Neural crest cell (in vitro differentiated cells): ENCODE data around the gene ABCC10. TPM values are rescaled to one million over a fixed set of nuclear protein-coding genes. Genes with fewer than 3 reads are reported as not detected.

Experiments
- DNase-seq: peaks from one replicate; pipeline ENCODE4 v3.0.0; 2021; ENCODE audit warnings: low read depth, mixed read lengths, low spot score
- H3K27ac Mint-ChIP-seq: one replicate; pipeline ENCODE4 v1.8.0; 2021; ENCODE audit warnings: mild to moderate bottlenecking, mixed read lengths; ENCODE audit not compliant: unreplicated experiment
- H3K27me3 Mint-ChIP-seq: 2 replicates; pipeline ENCODE4 v1.8.0; 2021; ENCODE audit warnings: low read depth, mild to moderate bottlenecking, mixed read lengths
- H3K36me3 Mint-ChIP-seq: 2 replicates; pipeline ENCODE4 v1.8.0; 2021; ENCODE audit warnings: low read depth, mild to moderate bottlenecking, mixed read lengths
- H3K4me1 Mint-ChIP-seq: 2 replicates; pipeline ENCODE4 v1.8.0; 2021; ENCODE audit warnings: mixed read lengths
- H3K4me3 Mint-ChIP-seq: one replicate; pipeline ENCODE4 v1.8.0; 2021; ENCODE audit warnings: mild to moderate bottlenecking, mixed read lengths
- H3K9me3 Mint-ChIP-seq: 2 replicates; pipeline ENCODE4 v1.8.0; 2021; ENCODE audit warnings: mixed read lengths
- CTCF ChIP-seq: fragments of 200-600 bp; sonication (generic); conservative IDR thresholded peaks from 2 replicates; pipeline ENCODE4 v1.5.0; 2021; ENCODE audit warnings: antibody characterized with exemption, mild to moderate bottlenecking
- total RNA-seq: library from RNA; stranded (reverse); gene quantifications from 2 replicates; pipeline ENCODE4 v1.2.1, GENCODE V29; 2021

The ABCC10 gene
- total RNA-seq, 1 donor from 2014 or later, result 34.1 TPM

- DNase-seq, result no peak
- peak overlapping the region; percentile 78 for H3K27ac Mint-ChIP-seq
- no peak for TF ChIP-seq CTCF
- H3K4me1 Mint-ChIP-seq, result no peaks in the 10 kb centered on the region
- H3K4me3 Mint-ChIP-seq, result no peak overlapping the region
- H3K36me3 Mint-ChIP-seq, result no peaks in the 10 kb centered on the region
- no peaks in the 10 kb centered on the region for H3K9me3 Mint-ChIP-seq
- H3K27me3 Mint-ChIP-seq, result no peaks in the 10 kb centered on the region
Measured at GRCh38 chr6:43444582-43444981, 17.2 kb downstream of the ABCC10 start.

- H3K4me1 Mint-ChIP-seq, result no peaks in the 10 kb centered on the region
- no peak for DNase-seq
- H3K27ac Mint-ChIP-seq, result no peak overlapping the region
- H3K4me3 Mint-ChIP-seq, result no peak overlapping the region
- no peak for TF ChIP-seq CTCF
- no peaks in the 10 kb centered on the region for H3K36me3 Mint-ChIP-seq
- H3K27me3 Mint-ChIP-seq, result no peaks in the 10 kb centered on the region
- no peaks in the 10 kb centered on the region for H3K9me3 Mint-ChIP-seq
Measured at GRCh38 chr6:43445576-43445975, 18.2 kb downstream of the ABCC10 start.

- Mint-ChIP-seq H3K36me3 (no peaks in the 10 kb centered on the region), H3K27me3 (no peaks in the 10 kb centered on the region), H3K27ac (no peak overlapping the region), H3K4me1 (no peaks in the 10 kb centered on the region), H3K9me3 (no peaks in the 10 kb centered on the region), H3K4me3 (no peak overlapping the region)
- no peak for DNase-seq
- TF ChIP-seq CTCF, result no peak
Measured at GRCh38 chr6:43447604-43448003, 20.3 kb downstream of the ABCC10 start.

GRCh38 chr6:43448916-43449315 lies 21.6 kb downstream of the ABCC10 start:
- Mint-ChIP-seq H3K36me3 (no peaks in the 10 kb centered on the region), H3K4me3 (no peak overlapping the region), H3K9me3 (no peaks in the 10 kb centered on the region), H3K27ac (peak overlapping the region; percentile 62), H3K27me3 (peaks cover 3% of the 10 kb centered on the region), H3K4me1 (no peaks in the 10 kb centered on the region)
- DNase-seq, result no peak
- TF ChIP-seq CTCF, result no peak

GRCh38 chr6:43450699-43451131 lies 23.4 kb downstream of the ABCC10 start:
- peaks cover 17% of the 10 kb centered on the region for H3K27me3 Mint-ChIP-seq
- H3K27ac Mint-ChIP-seq, result no peak overlapping the region
- no peak for DNase-seq
- no peaks in the 10 kb centered on the region for H3K9me3 Mint-ChIP-seq
- peaks cover under 1% of the 10 kb centered on the region for H3K36me3 Mint-ChIP-seq
- no peak overlapping the region for H3K4me3 Mint-ChIP-seq
- no peak for TF ChIP-seq CTCF
- peaks cover 7% of the 10 kb centered on the region for H3K4me1 Mint-ChIP-seq

- Mint-ChIP-seq H3K27me3 (peaks cover 23% of the 10 kb centered on the region), H3K36me3 (peaks cover 2% of the 10 kb centered on the region), H3K9me3 (no peaks in the 10 kb centered on the region), H3K4me3 (no peak overlapping the region), H3K27ac (no peak overlapping the region), H3K4me1 (peaks cover 11% of the 10 kb centered on the region)
- TF ChIP-seq CTCF, result no peak
- no peak for DNase-seq
Measured at GRCh38 chr6:43451348-43451747, 24.0 kb downstream of the ABCC10 start.
